GM12891 (cell line): ENCODE measurements around the gene TLE6.
"Not testable (repeated sequence)": the region's sequence is repeated elsewhere in the genome, so short reads cannot be mapped to it uniquely, and the experiment has no call there.

Experiments used
- DNase-seq: peaks from one replicate; pipeline ENCODE4 v3.0.0; 2011; ENCODE audit warnings: low spot score; ENCODE audit not compliant: insufficient read length
- FAIRE-seq: peaks from 2 replicates; lab custom pipeline; 2011; peaks lifted over from hg19 to GRCh38; lab: Jason Lieb, UNC
- PAX5 ChIP-seq: IDR thresholded peaks from 2 replicates; pipeline ENCODE4 v1.6.1; 2011; ENCODE audit warnings: low read length, moderate library complexity, mild to moderate bottlenecking; ENCODE audit not compliant: insufficient read depth, severe bottlenecking
- POLR2A ChIP-seq: IDR thresholded peaks from 2 replicates; pipeline ENCODE4 v1.6.1; 2011; ENCODE audit warnings: low read depth, low read length, control low read depth
- POLR2AphosphoS5 ChIP-seq: IDR thresholded peaks from 2 replicates; pipeline ENCODE4 v1.6.1; 2011; ENCODE audit warnings: low read depth, low read length, control low read depth
- POU2F2 ChIP-seq: IDR thresholded peaks from 2 replicates; pipeline ENCODE4 v1.6.1; 2011; ENCODE audit warnings: low read depth, mild to moderate bottlenecking, control low read depth, low read length, moderate library complexity
- SPI1 ChIP-seq: IDR thresholded peaks from 2 replicates; pipeline ENCODE4 v1.6.1; 2011; ENCODE audit warnings: low read depth, low read length, control low read depth
- TAF1 ChIP-seq: IDR thresholded peaks from 2 replicates; pipeline ENCODE4 v1.6.1; 2011; ENCODE audit warnings: low read depth, low read length, control low read depth

Gene TLE6

DNA sequence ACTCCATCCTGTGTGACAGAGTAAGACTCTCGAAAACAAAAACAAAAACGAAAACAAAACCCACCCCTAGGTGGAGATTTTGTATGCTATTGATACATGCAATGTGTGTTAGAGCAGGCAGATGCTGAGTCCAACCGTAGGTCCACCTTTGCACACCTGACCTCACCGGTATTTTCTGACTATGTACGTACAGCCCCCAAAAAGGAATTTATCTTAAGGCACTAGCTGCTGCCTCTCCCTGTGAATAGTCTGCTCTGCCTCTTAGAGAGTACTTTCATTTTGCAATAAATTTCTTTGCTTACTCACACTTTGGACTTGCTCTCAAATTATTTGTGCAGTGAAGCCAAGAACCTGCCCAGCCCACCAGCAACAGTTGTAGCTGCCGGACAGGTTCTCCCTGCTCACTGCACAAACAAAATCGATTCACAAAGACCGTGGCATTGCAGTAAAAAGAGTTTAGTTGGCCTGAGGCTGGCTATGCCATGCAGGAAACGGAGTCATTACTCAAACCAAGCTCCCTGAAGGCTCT, 24.3 kb upstream of the TLE6 start:
- peak; percentile 38 for FAIRE-seq
- no peak for DNase-seq
- TF ChIP-seq POU2F2 (no peak), POLR2AphosphoS5 (no peak), POLR2A (no peak), PAX5 (no peak), TAF1 (no peak), SPI1 (no peak)

DNA sequence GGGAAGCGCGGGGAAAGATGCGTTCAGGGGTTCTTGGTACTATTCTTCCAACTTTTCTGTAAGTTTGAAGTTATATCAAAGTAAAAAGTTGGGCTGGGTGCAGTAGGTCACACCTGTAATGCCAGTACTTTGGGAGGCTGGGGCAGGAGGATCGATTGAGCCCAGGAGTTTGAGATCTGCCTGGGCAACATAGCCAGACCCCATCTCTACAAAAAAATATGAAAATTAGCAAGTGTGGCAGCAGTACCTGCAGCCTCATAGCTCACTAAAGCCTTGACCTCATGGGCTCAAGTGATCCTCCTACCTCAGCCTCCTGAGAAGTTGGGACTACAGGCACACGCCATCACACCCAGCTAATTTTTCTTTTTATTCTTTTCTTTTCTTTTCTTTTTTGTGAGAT, 20.2 kb upstream of the TLE6 start:
- FAIRE-seq (no peak), DNase-seq (no peak)
- no peak for TF ChIP-seq SPI1
- TF ChIP-seq POLR2A, result no peak
- no peak for TF ChIP-seq TAF1
- TF ChIP-seq POLR2AphosphoS5, result no peak
- TF ChIP-seq PAX5, result no peak
- TF ChIP-seq POU2F2, result no peak

DNA sequence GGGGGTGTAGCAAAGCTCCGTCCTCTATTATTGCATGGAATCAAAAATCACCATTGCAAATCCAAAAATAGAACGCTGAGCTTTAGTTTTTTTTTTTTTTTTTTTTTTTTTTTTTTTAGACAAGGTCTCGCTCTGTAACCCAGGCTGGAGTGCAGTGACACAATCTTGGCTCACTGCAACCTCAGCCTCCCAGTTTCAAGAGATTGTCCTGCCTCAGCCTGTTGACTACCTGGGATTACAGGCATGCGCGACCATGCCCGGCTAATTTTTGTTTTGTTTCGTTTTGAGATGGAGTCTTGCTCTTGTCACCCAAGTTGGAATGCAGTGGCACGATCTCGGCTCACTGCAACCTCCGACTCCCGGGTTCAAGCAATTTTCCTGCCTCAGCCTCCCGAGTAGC, 17.2 kb upstream of the TLE6 start:
- FAIRE-seq (no peak), DNase-seq (no peak)
- TF ChIP-seq PAX5 (no peak), POU2F2 (no peak), POLR2A (no peak), TAF1 (no peak), POLR2AphosphoS5 (no peak), SPI1 (no peak)

GRCh38 chr19:2962018-2962670, 15.2 kb upstream of the TLE6 start:
- TF ChIP-seq POLR2A (no peak), SPI1 (no peak), TAF1 (no peak), POU2F2 (no peak), PAX5 (no peak), POLR2AphosphoS5 (no peak)
- DNase-seq, result peak; percentile 51
- FAIRE-seq, result peak; percentile 89

- FAIRE-seq (no peak), DNase-seq (no peak)
- TF ChIP-seq TAF1, result no peak
- no peak for TF ChIP-seq POU2F2
- no peak for TF ChIP-seq POLR2A
Observed at GRCh38 chr19:2963122-2963521, 14.2 kb upstream of the TLE6 start.

- FAIRE-seq, DNase-seq: not testable (repeated sequence)
Observed at GRCh38 chr19:2963631-2964030, 13.7 kb upstream of the TLE6 start.

DNA sequence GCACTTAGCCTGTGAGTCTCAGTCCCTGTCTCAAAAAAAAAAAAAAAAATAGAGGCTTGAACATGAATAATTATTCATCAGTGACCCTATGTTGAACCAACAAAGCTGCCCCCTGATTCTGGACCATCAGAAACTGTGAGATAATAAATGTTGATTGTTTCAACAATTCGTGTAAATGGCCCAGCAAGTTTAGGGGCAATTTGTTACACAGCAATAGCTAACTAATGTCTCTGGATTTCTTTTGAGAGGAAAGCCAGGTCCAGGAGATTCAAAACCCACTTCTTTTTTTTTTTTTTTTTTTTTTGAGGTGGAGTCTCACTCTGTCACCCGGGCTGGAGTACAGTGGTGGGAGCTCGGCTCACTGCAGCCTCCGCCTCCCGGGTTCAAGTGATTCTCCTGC, 12.5 kb upstream of the TLE6 start:
- FAIRE-seq (no peak), DNase-seq (no peak)
- TF ChIP-seq POU2F2 (no peak), PAX5 (no peak), TAF1 (no peak), POLR2AphosphoS5 (no peak), SPI1 (no peak), POLR2A (no peak)

GRCh38 chr19:2967972-2968371, 9.4 kb upstream of the TLE6 start:
- no peak for TF ChIP-seq SPI1
- TF ChIP-seq PAX5, result no peak
- TF ChIP-seq POU2F2, result no peak
- no peak for TF ChIP-seq TAF1
- no peak for TF ChIP-seq POLR2A
- TF ChIP-seq POLR2AphosphoS5, result no peak
- FAIRE-seq (no peak), DNase-seq (no peak)

DNA sequence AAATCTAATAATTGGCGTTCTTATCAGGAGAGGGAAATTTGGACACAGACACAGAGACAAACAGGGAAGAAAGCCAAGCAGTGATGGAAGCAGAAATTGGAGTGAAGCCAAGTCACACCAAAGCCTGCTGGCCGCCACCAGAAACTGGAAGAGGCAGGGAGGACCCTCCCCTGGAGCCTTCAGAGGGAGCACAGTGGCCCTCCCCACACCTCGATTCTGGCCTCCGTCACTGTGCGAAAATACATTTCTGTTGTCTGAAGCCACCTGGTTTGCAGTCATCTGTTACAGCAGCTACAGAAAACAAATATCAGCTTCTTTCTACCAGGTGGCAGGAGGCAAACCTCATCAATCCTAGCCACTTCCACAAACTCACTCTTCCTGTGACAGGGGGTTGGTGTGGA, 8.3 kb upstream of the TLE6 start:
- no peak for TF ChIP-seq POU2F2
- TF ChIP-seq POLR2AphosphoS5, result no peak
- FAIRE-seq, result no peak
- DNase-seq, result no peak

DNA sequence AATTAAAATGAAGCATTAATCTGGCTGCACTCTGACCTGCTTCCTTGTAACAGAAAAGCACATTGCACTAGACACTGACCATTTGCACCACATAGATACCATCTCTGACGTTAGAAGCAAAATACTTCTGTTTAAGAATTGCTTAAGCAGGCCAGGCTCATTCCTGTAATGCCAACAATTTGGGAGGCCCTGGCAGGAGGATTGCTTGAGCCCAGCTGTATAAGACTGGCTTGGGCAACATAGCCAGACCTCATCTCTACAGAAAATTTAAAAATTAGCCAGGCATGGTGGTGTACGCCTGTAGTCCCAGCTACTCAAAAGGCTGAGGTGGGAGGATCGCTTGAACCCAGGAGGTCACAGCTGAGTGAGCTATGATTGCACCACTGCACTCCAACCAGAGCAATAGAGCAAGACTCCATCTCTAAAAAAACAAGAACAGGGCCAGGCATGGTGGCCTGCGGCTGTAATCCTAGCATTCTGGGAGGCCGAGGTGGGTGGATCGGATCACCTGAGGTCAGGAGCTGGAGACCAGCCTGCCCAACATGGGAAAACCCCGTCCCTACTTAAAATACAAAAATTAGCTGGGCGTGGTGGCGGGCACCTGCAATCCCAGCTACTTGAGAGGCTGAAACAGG, 7.0 kb upstream of the TLE6 start:
- no peak for DNase-seq
- TF ChIP-seq POLR2A, result no peak
- no peak for TF ChIP-seq POLR2AphosphoS5
- no peak for TF ChIP-seq SPI1
- no peak for TF ChIP-seq POU2F2
- TF ChIP-seq PAX5, result no peak
- no peak for TF ChIP-seq TAF1
- no peak for FAIRE-seq

- TF ChIP-seq POU2F2 (no peak), POLR2A (no peak), PAX5 (no peak), POLR2AphosphoS5 (no peak)
Observed at GRCh38 chr19:2973229-2973628, 4.1 kb upstream of the TLE6 start.

More at GRCh38 chr19:2973229-2973628, 4.1 kb upstream of the TLE6 start:
- DNase-seq, result no peak
- no peak for FAIRE-seq
